ENCODE measurements around the gene GABPB1.

GABPB1 gene

DNA sequence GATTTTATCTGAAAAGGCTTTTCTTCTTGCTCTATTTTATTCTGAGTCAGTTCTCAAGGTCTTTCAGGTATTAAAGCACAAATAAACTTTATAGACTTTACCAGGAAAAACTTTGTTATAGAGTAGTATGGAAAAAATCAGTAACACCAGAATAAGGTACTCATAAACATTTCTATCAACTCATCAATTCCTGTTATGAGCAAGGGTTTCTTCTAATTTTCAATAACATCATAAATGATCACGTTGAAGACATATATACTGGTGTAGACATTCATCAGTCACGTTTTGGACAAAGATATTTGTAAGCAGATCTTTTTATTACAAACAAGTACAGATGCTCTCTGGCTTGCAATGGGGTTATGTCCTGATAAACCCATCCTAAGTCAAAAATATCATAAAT is 79.9 kb downstream of the GABPB1 start:
- DNase-seq, result no peak

DNA sequence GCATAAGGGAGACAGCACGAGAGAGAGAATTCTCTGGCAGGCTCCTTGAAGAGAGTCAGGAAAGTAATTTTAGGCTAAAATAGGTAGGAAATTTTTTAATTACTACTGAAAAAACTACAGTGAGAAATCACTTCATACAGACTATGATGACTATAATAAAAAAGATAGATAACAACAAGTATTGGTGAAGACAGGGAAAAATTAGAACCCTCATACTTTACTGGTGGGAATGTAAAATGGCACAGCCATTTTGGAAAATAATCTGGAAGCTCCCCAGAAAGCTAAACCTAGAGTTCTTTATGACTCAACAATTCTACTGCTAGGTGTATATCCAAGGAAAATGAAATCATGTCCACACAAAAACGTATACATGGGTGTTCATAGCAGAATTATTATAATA is 87.4 kb downstream of the GABPB1 start:
- no peak for DNase-seq

DNA sequence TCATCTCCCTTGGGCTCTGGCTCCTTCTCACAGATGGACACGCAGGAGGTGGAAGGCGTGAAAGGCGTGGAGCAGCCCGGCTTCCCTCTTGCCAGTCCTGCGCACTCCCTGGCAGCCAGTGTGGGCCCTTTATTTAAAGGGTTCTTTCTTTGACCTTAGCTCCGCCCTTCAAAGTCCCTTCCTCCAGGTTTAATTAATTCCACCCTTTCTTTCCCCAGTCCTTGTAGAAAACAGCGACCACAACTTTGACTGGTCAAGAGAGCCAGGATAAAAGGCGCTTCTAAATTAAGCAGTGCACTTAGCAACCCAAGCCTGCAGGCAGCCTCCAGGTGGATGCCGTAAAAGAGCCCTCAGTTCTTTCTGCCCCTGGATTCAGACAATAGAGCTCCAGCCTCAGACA is 89.4 kb downstream of the GABPB1 start, which contains the start of gene HDC:
TSS of gene HDC (minus strand) at position 107 of the 400 bp plus-strand sequence. CDS start at position 4, 103 bp downstream.
- no peak for DNase-seq

DNA sequence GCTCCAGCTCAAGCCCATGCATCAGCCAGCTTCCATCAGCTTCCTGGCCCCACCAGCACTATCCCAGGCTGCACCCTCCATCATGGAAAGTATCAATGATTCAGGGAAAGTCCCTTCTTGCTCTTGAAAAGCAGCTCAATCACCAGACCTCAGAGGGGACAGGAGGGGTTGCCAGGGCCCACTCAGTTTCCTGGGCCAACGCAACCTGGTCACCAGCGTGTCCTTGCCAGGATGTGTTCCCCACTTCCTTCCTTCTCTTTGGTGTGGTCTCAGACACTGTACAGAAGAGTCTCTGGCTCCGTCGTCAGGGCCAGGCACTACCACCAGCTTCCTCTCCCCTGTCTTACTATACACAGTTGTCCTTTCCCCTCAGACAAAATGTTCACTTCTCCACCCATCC is 92.5 kb downstream of the GABPB1 start:
- peak; percentile 87 to 89 for DNase-seq

DNA sequence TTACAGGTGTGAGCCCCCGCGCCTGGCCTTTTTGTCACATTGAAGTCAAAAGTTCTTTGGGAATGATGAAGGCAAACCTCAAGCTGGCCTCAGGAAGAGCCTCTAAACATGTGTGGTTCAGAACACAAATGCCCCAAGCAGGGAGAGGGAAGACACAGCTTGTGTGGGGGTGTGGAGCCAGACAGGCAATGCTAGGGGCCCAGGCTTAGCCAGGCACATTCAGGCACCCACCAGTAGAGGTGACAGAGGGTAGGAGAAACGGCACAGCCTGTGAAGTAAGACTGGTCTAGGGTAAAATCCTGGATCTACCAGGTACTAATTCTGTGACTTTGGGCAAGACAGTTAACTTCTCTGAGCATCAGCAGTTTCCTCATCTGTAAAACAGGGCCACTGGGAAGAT is 93.0 kb downstream of the GABPB1 start:
- DNase-seq, result peak; percentile 41 to 51

DNA sequence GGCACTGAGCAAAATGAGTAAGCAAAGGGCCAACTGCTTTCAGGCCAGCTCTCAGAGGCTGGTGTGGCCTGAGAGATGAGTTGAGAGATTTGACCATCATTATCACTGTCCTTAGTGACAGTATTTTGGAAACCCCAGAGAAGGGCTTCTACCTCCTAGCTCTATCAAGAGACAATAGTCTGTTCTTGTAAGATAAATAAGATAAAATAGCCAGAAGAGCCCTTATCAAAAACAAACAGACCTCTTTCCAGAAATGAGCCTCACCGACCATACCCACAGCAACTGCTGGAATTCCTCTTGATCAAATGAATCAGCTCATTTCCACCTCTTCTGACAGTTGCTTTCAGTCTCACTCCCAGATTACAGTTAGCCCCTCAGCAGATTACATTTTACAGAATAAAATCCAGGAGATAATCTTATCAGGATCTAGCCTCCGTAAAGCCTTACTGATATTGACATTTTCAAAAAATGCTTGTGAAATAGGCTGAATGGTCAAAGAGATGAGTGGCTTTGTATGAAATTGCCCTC is 94.0 kb downstream of the GABPB1 start:
- no peak for DNase-seq

GRCh38 chr15:50259276-50259675 is 95.7 kb downstream of the GABPB1 start:
- DNase-seq, result peak; percentile 58 to 66

- peak; percentile 87 to 88 for DNase-seq
Observed at GRCh38 chr15:50257924-50258323, 97.1 kb downstream of the GABPB1 start.

GRCh38 chr15:50257332-50257731 is 97.7 kb downstream of the GABPB1 start:
- no peak for DNase-seq

DNA sequence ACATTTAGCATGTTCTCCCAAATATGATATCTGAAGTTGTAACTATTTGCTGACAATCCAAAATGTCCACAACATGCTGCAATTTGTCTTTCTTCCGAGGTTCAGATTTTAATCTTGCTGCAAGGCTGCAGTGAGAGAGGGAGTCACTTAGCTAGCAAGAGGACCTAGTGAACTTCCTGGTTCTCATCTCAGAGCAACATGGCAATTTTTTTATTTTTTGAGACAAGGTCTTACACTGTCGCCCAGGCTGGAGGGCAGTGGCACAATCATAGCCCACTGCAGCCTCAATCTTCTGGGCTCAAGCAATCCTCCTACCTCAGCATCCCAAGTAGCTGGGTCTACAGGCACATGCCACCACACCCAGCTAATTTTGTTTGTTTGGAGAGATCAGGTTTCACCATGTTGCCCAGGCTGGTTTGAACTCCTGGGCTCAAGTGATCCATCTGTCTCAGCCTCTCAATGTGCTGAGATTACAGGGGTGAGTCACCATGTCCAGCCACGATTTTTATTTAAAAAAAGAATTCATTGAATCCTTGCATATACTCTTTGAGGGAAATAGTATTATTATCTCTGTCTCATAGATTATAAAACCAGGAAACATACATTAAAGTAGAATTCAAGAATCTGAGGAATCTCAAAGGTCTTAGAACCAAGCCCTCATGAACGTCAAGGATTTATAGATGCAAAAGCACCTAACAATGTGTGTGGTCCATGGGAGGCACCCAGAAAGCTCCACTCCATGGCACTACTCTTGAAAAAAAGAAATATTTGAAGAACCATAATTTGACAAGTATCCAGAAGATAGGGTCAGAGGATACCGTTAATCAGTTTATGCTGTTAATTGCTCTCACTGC is 98.6 kb downstream of the GABPB1 start:
- DNase-seq, result no peak

DNA sequence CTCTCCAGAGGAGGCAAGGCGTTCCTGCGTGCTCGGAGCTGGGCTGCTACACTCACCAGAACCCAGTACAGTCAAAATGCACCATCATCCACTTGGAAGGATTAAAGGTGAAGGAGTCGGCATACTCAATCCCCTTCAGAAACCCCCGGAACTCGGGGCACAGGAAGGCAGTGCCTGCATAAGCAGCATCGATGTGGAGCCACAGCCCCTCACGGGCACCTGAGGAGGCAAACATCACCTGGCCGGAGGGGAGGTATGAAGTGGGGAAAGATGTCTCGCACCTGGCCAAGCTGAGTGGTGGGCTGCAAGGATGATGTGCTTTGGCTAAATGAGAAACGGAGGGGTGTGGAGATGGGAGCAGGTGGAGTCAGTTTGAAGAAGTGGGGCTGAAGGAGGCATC is 102.4 kb downstream of the GABPB1 start:
- no peak for DNase-seq

DNA sequence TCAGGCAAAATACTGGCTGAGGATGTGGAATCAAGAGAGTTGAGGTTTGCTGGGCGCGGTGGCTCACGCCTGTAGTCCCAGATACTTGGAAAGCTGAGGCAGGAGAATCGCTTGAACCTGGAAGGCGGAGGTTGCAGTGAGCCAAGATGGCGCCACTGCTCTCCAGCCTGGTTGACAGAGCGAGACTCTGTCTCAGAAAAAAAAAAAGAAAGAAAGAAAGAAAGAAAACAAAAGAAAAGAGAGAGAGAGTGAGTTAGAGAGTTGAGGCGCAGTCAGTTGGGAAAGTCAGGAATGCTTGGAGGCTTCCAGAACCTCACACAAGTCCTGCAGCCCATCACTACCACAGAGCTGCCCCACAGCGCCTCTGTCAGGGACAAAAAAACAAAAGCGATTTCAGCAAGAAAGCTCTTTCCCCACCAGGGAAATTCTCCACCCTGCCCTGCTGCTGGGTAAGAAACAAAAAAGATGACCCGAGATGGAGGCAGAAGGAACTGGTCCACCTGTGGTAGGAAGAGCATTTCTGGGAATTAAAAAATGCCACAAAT is 103.3 kb downstream of the GABPB1 start:
- DNase-seq, result no peak

DNA sequence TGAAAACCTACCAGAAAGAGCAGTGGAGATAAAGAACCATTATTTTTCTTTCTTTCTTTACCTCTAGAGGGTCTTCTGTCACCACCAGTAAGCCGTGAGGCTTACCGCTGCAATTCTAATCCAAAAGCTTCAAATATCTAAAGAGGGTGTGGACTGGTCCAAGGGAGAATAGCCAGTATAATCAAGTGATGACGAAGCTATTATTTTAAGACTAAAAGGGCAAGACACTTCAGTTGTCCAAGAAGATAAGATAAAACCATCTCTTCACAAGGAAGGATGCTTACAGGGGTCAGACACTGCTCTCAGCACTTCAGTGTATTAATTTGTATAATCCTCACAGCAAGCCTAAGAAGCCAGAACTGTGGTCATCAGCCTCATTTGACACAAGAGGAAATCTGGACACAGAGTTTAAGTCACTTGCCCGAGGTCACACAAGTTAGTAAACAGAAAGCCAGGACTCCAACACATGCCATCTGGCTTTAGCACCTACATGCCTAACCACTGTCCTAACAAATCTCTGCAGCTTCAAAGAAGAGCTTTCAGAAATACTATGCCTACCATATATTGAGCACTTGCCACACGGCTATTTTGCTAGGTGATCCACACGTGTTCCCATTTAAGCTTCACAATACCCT is 104.1 kb downstream of the GABPB1 start:
- no peak for DNase-seq

GRCh38 chr15:50249704-50250103 is 105.3 kb downstream of the GABPB1 start:
- no peak for DNase-seq

DNA sequence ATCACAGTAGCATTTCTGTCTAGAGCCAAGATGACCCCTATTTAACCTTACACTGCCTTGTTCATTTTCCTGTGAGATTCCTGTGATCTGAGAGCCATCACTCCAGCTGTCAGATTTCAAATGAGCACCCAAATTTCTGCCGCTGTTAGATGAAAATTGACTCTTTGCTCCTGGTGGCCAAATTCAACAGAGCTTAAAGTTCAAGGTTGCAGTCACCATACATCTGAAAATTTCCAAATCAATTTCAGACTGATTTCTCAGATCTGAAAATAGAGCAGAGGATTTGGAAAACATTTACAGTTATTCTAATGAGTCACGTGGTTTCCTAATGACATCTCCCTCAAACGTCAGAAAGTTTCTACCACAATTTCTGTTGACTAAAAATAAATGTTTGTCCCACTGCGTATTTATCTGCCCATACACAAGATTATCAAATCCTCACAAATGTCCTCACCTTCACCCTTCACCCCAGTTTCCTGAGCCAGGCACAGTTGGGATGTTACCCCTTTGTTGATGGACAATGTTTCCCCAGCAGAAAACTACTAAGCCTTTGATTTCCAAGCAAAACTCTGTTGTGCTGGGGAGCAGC is 105.9 kb downstream of the GABPB1 start:
- no peak for DNase-seq

DNA sequence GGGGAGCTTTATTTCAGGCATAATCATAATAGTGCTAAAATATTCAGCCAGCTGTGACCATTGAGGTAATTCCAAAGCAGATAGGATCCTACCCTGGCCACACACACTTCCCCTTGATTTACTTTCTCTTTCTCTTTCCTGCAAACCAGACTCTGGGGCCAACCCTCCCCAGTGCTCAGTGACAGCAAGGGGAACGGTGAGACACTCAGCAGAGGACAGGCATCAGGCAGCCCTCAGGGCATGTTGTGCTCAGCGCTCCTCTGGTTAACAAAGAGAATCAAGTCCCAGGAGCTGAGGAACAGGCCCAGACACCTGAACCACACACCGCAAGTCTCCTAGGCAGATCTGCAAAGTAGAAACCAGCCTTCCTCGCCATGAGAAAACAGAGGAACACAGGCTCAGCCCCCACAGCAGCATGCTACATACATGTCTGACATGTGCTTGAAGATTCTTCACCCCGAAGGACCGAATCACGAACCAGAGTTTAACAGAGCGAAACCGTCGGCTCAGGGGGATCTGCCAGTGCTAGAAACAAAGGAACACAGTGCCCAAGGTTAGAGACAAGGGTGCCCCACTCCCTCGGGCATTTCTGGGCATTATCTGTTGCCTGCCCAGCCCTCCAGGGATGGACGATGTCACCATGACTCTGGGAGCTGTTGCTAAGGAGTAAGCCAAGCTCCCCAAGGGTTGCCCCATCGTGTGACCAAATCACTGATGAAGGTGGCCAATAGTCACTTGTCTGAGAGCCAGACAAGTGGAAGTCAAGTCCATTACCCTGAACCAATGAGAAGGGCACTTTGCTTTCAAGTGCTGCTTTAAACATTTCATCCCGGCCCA is 107.0 kb downstream of the GABPB1 start:
- DNase-seq, result peak; percentile 62 to 71

GRCh38 chr15:50246631-50247030 is 108.4 kb downstream of the GABPB1 start:
- no peak for DNase-seq

DNA sequence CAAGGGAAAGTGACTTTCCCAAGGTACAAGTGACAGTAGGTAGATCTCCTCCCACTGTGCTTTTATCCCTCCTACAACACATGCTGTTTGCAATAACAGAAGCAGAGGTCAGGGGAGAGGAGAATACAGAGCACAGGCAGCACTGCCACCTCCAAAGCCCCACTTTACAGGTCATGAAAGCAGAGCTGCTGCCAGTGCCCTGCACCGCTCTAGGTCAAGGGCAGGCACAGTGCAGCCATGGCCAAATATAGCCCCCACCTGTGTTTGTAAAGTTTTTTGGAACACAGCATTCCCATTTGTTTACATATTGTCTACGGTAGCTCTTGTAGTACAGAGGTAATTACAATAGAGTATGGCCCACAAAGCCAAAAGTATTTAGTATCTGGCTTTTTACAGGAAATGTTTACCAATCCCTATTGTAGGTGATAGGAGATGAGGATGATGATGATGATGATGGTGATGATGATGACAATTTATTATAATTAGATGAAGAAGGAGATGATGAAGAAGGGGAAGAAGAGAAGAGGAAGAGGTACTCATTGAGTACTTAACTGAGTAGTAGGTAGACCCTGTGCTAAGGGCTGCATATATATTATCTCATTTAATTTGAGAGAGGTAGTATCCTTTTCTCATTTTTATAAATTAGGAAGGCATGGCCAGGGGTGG is 109.9 kb downstream of the GABPB1 start:
- no peak for DNase-seq

- no peak for DNase-seq
Observed at GRCh38 chr15:50244153-50244552, 110.8 kb downstream of the GABPB1 start.

GRCh38 chr15:50241684-50242450 is 113.1 kb downstream of the GABPB1 start:
- no peak for DNase-seq

GRCh38 chr15:50238255-50238654 is 116.7 kb downstream of the GABPB1 start:
- DNase-seq, result no peak

Data from Kasumi-1 (cell line).